ENCODE data around the gene OR10H1.

- TF ChIP-seq, protein P1, sequence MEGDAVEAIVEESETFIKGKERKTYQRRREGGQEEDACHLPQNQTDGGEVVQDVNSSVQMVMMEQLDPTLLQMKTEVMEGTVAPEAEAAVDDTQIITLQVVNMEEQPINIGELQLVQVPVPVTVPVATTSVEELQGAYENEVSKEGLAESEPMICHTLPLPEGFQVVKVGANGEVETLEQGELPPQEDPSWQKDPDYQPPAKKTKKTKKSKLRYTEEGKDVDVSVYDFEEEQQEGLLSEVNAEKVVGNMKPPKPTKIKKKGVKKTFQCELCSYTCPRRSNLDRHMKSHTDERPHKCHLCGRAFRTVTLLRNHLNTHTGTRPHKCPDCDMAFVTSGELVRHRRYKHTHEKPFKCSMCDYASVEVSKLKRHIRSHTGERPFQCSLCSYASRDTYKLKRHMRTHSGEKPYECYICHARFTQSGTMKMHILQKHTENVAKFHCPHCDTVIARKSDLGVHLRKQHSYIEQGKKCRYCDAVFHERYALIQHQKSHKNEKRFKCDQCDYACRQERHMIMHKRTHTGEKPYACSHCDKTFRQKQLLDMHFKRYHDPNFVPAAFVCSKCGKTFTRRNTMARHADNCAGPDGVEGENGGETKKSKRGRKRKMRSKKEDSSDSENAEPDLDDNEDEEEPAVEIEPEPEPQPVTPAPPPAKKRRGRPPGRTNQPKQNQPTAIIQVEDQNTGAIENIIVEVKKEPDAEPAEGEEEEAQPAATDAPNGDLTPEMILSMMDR (tag by site-specific recombination; IDR thresholded peaks at IDR 0.05): no peak
- TF ChIP-seq ZNF350 (tag by site-specific recombination; IDR thresholded peaks at IDR 0.05) (no peak), ZNF449 (tag by site-specific recombination; IDR thresholded peaks at IDR 0.05) (no peak), ZNF146 (tag by site-specific recombination; IDR thresholded peaks at IDR 0.05) (no peak), ZSCAN4 (tag by site-specific recombination; IDR thresholded peaks at IDR 0.05) (no peak), ZNF138 (tag by site-specific recombination; IDR thresholded peaks at IDR 0.05; ENCODE audit: borderline replicate concordance) (no peak), ZNF560 (tag by site-specific recombination; IDR thresholded peaks at IDR 0.05; ENCODE audit: borderline replicate concordance) (no peak)
- TF ChIP-seq, protein P2, sequence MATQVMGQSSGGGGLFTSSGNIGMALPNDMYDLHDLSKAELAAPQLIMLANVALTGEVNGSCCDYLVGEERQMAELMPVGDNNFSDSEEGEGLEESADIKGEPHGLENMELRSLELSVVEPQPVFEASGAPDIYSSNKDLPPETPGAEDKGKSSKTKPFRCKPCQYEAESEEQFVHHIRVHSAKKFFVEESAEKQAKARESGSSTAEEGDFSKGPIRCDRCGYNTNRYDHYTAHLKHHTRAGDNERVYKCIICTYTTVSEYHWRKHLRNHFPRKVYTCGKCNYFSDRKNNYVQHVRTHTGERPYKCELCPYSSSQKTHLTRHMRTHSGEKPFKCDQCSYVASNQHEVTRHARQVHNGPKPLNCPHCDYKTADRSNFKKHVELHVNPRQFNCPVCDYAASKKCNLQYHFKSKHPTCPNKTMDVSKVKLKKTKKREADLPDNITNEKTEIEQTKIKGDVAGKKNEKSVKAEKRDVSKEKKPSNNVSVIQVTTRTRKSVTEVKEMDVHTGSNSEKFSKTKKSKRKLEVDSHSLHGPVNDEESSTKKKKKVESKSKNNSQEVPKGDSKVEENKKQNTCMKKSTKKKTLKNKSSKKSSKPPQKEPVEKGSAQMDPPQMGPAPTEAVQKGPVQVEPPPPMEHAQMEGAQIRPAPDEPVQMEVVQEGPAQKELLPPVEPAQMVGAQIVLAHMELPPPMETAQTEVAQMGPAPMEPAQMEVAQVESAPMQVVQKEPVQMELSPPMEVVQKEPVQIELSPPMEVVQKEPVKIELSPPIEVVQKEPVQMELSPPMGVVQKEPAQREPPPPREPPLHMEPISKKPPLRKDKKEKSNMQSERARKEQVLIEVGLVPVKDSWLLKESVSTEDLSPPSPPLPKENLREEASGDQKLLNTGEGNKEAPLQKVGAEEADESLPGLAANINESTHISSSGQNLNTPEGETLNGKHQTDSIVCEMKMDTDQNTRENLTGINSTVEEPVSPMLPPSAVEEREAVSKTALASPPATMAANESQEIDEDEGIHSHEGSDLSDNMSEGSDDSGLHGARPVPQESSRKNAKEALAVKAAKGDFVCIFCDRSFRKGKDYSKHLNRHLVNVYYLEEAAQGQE (tag by site-specific recombination; IDR thresholded peaks at IDR 0.05): no peak
These were observed 35.5 kb downstream of the OR10H1 start for GRCh38 chr19:15779756-15780476.
